Activated naive CD4-positive, alpha-beta T cell treated with anti-CD3 and anti-CD28 coated beads, Interleukin-2, amount 50 U/mL, for 24 hours (primary cell): ENCODE results near the gene ACTG1.
A peak's percentile ranks its signal among the peaks of the same experiment; 100 is the strongest.

Experiments
- H3K27ac Mint-ChIP-seq: one replicate; pipeline ENCODE4 v1.8.0; 2021; ENCODE audit warnings: mild to moderate bottlenecking, mixed read lengths
- H3K27me3 Mint-ChIP-seq: one replicate; pipeline ENCODE4 v1.8.0; 2021; ENCODE audit warnings: mixed read lengths
- H3K36me3 Mint-ChIP-seq: one replicate; pipeline ENCODE4 v1.8.0; 2021; ENCODE audit warnings: mixed read lengths
- H3K4me1 Mint-ChIP-seq: one replicate; pipeline ENCODE4 v1.8.0; 2021; ENCODE audit warnings: mixed read lengths
- H3K4me3 Mint-ChIP-seq: one replicate; pipeline ENCODE4 v1.8.0; 2021; ENCODE audit warnings: mild to moderate bottlenecking, mixed read lengths
- H3K9me3 Mint-ChIP-seq: one replicate; pipeline ENCODE4 v1.8.0; 2021; ENCODE audit warnings: mixed read lengths

Gene ACTG1

GRCh38 chr17:81487089-81487486, 25.5 kb downstream of the ACTG1 start:
- Mint-ChIP-seq H3K36me3 (no peaks in the 10 kb centered on the region), H3K27me3 (no peaks in the 10 kb centered on the region), H3K27ac (peak overlapping the region; percentile 35), H3K4me3 (peak overlapping the region; percentile 54), H3K4me1 (no peaks in the 10 kb centered on the region), H3K9me3 (no peaks in the 10 kb centered on the region)

- peak overlapping the region; percentile 15 for H3K27ac Mint-ChIP-seq
- H3K4me3 Mint-ChIP-seq, result no peak overlapping the region
- H3K9me3 Mint-ChIP-seq, result no peaks in the 10 kb centered on the region
- peaks cover 2% of the 10 kb centered on the region for H3K27me3 Mint-ChIP-seq
- H3K36me3 Mint-ChIP-seq, result no peaks in the 10 kb centered on the region
- H3K4me1 Mint-ChIP-seq, result peaks cover 4% of the 10 kb centered on the region
These were observed 26.3 kb downstream of the ACTG1 start for GRCh38 chr17:81486199-81486810.

GRCh38 chr17:81484195-81484979, 28.2 kb downstream of the ACTG1 start:
- no peak overlapping the region for H3K27ac Mint-ChIP-seq
- H3K4me1 Mint-ChIP-seq, result peaks cover 4% of the 10 kb centered on the region
- no peaks in the 10 kb centered on the region for H3K9me3 Mint-ChIP-seq
- H3K4me3 Mint-ChIP-seq, result peak overlapping the region; percentile 42
- peaks cover 4% of the 10 kb centered on the region for H3K27me3 Mint-ChIP-seq
- no peaks in the 10 kb centered on the region for H3K36me3 Mint-ChIP-seq

GRCh38 chr17:81483862-81484194, 28.8 kb downstream of the ACTG1 start:
- H3K27me3 Mint-ChIP-seq, result peaks cover 4% of the 10 kb centered on the region
- peaks cover 4% of the 10 kb centered on the region for H3K4me1 Mint-ChIP-seq
- no peak overlapping the region for H3K27ac Mint-ChIP-seq
- no peaks in the 10 kb centered on the region for H3K9me3 Mint-ChIP-seq
- H3K36me3 Mint-ChIP-seq, result no peaks in the 10 kb centered on the region
- H3K4me3 Mint-ChIP-seq, result peak overlapping the region; percentile 42

GRCh38 chr17:81483085-81483861, 29.3 kb downstream of the ACTG1 start:
- Mint-ChIP-seq H3K27me3 (peaks cover 4% of the 10 kb centered on the region), H3K4me1 (peaks cover 4% of the 10 kb centered on the region), H3K36me3 (no peaks in the 10 kb centered on the region), H3K27ac (no peak overlapping the region), H3K4me3 (peak overlapping the region; percentile 26), H3K9me3 (no peaks in the 10 kb centered on the region)

GRCh38 chr17:81482673-81483072, 29.9 kb downstream of the ACTG1 start:
- peaks cover 4% of the 10 kb centered on the region for H3K27me3 Mint-ChIP-seq
- H3K4me3 Mint-ChIP-seq, result peak overlapping the region; percentile 26
- H3K9me3 Mint-ChIP-seq, result no peaks in the 10 kb centered on the region
- no peak overlapping the region for H3K27ac Mint-ChIP-seq
- peaks cover 4% of the 10 kb centered on the region for H3K4me1 Mint-ChIP-seq
- H3K36me3 Mint-ChIP-seq, result no peaks in the 10 kb centered on the region

- Mint-ChIP-seq H3K36me3 (no peaks in the 10 kb centered on the region), H3K27ac (no peak overlapping the region), H3K4me3 (peak overlapping the region; percentile 72), H3K4me1 (peaks cover 4% of the 10 kb centered on the region), H3K27me3 (peaks cover 4% of the 10 kb centered on the region), H3K9me3 (no peaks in the 10 kb centered on the region)
These were observed 30.6 kb downstream of the ACTG1 start for GRCh38 chr17:81481815-81482505.

GRCh38 chr17:81481073-81481799, 31.4 kb downstream of the ACTG1 start:
- Mint-ChIP-seq H3K36me3 (no peaks in the 10 kb centered on the region), H3K4me1 (peaks cover 4% of the 10 kb centered on the region)

GRCh38 chr17:81480140-81481072, 32.2 kb downstream of the ACTG1 start:
- Mint-ChIP-seq H3K36me3 (no peaks in the 10 kb centered on the region), H3K27me3 (peaks cover 4% of the 10 kb centered on the region), H3K27ac (peak overlapping the region; percentile 23), H3K9me3 (no peaks in the 10 kb centered on the region), H3K4me3 (no peak overlapping the region), H3K4me1 (peaks cover 4% of the 10 kb centered on the region)

More at GRCh38 chr17:81481073-81481799, 31.4 kb downstream of the ACTG1 start:
- H3K9me3 Mint-ChIP-seq, result no peaks in the 10 kb centered on the region
- H3K27ac Mint-ChIP-seq, result no peak overlapping the region
- H3K27me3 Mint-ChIP-seq, result peaks cover 4% of the 10 kb centered on the region
- H3K4me3 Mint-ChIP-seq, result peak overlapping the region; percentile 72

- Mint-ChIP-seq H3K27me3 (peaks cover 4% of the 10 kb centered on the region), H3K36me3 (no peaks in the 10 kb centered on the region), H3K4me3 (no peak overlapping the region), H3K4me1 (peaks cover 4% of the 10 kb centered on the region), H3K27ac (no peak overlapping the region), H3K9me3 (no peaks in the 10 kb centered on the region)
These were observed 33.2 kb downstream of the ACTG1 start for GRCh38 chr17:81479175-81480071.

GRCh38 chr17:81478119-81478518, 34.5 kb downstream of the ACTG1 start:
- Mint-ChIP-seq H3K27ac (no peak overlapping the region), H3K36me3 (no peaks in the 10 kb centered on the region), H3K9me3 (no peaks in the 10 kb centered on the region), H3K4me1 (peaks cover 4% of the 10 kb centered on the region), H3K4me3 (no peak overlapping the region), H3K27me3 (peaks cover 4% of the 10 kb centered on the region)

GRCh38 chr17:81477173-81477572, 35.4 kb downstream of the ACTG1 start:
- Mint-ChIP-seq H3K4me3 (no peak overlapping the region), H3K36me3 (no peaks in the 10 kb centered on the region), H3K27ac (no peak overlapping the region), H3K4me1 (peaks cover 4% of the 10 kb centered on the region), H3K9me3 (no peaks in the 10 kb centered on the region), H3K27me3 (peaks cover 4% of the 10 kb centered on the region)

GRCh38 chr17:81476635-81477034, 36.0 kb downstream of the ACTG1 start:
- peaks cover 2% of the 10 kb centered on the region for H3K27me3 Mint-ChIP-seq
- no peak overlapping the region for H3K4me3 Mint-ChIP-seq
- H3K9me3 Mint-ChIP-seq, result no peaks in the 10 kb centered on the region
- H3K4me1 Mint-ChIP-seq, result peaks cover under 1% of the 10 kb centered on the region
- no peaks in the 10 kb centered on the region for H3K36me3 Mint-ChIP-seq
- H3K27ac Mint-ChIP-seq, result no peak overlapping the region
